SK-N-SH treated with all-trans-retinoic acid at 6 μM for 48 hours (cell line): ENCODE results near the gene ATP8A2.

Experiments used
- ARNTL ChIP-seq: fragments of 450-650 bp; formaldehyde crosslinking; IDR thresholded peaks from 2 replicates; pipeline ENCODE4 v1.5.0; 2020; ENCODE audit warnings: low read depth, mild to moderate bottlenecking, moderate library complexity, borderline replicate concordance
- CSDC2 ChIP-seq: fragments of 250-450 bp; sonication (Bioruptor Pico); IDR thresholded peaks from 2 replicates; pipeline ENCODE4 v1.5.0; 2020; ENCODE audit warnings: mild to moderate bottlenecking, moderate library complexity
- GLIS3 ChIP-seq: fragments of 250-450 bp; sonication (Bioruptor Pico); IDR thresholded peaks from 2 replicates; pipeline ENCODE4 v1.5.0; 2020; ENCODE audit warnings: mild to moderate bottlenecking, moderate library complexity
- ISL1 ChIP-seq: fragments of 250-450 bp; sonication (Bioruptor Pico); IDR thresholded peaks from 2 replicates; pipeline ENCODE4 v2.1.2; 2022; ENCODE audit warnings: mild to moderate bottlenecking, moderate library complexity
- OSR1 ChIP-seq: fragments of 250-450 bp; sonication (Bioruptor Pico); IDR thresholded peaks from 2 replicates; pipeline ENCODE4 v1.8.0; 2022; ENCODE audit warnings: moderate library complexity, mild to moderate bottlenecking, inconsistent platforms
- PPARA ChIP-seq: fragments of 250-450 bp; sonication (Bioruptor Pico); IDR thresholded peaks from 2 replicates; pipeline ENCODE4 v1.5.0; 2020; ENCODE audit warnings: mild to moderate bottlenecking, borderline replicate concordance
- ZFP3 ChIP-seq: fragments of 250-450 bp; sonication (Bioruptor Pico); IDR thresholded peaks from 2 replicates; pipeline ENCODE4 v1.5.0; 2020; ENCODE audit warnings: mild to moderate bottlenecking, moderate library complexity
- ZFP30 ChIP-seq: fragments of 450-650 bp; formaldehyde crosslinking; IDR thresholded peaks from 2 replicates; pipeline ENCODE4 v1.5.0; 2022; ENCODE audit warnings: mild to moderate bottlenecking, moderate library complexity
- TF ChIP-seq, protein P1 (sequence below): fragments of 250-450 bp; sonication (Bioruptor Pico); IDR thresholded peaks from 2 replicates; pipeline ENCODE4 v1.5.1; 2020; ENCODE audit warnings: low read depth, mild to moderate bottlenecking, moderate library complexity
- TF ChIP-seq, protein P2 (sequence below): fragments of 250-450 bp; sonication (Bioruptor Pico); IDR thresholded peaks from 2 replicates; pipeline ENCODE4 v1.8.0; 2020; ENCODE audit warnings: mild to moderate bottlenecking, moderate library complexity, borderline replicate concordance

DNA sequence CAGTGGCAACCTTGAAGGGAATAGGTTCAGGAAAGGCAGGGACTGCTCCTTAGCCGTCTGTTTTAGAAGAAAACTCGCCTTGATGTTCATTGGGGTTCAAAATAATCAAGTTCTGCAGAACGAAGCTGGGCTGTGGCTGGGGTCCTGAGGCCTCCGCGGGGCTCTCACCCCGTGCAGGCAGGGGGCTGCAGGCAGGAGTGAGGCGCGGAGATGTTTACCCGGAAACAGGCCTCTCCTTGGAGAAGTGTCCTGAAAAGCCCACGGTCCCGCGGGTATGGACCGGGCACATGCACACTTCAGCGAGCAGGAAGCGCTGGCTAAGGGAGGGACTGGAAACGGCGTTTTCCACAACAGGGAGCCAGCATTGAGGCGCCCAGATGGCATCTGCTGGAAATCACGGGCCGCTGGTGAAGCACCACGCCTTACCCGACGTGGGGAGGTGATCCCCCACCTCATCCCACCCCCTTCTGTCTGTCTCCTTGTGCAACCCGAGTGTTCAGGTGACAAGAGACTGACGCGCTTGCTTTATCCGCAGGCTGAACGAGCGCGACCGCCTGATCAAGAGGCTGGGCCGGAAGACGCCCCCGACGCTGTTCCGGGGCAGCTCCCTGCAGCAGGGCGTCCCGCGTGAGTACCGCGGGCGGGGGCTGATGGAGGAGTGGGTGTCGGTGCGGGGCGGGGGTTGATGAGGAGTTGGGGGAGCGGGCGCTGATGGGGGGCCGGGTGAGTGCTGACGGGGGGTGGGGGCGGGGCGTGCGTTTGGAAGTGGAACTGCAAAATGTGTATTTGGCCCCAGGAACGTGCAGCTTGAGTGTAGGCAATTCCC is 640.4 kb downstream of the ATP8A2 start:
- TF ChIP-seq ZFP3 (CRISPR knock-in tag) (no peak), PPARA (CRISPR knock-in tag) (no peak), CSDC2 (CRISPR knock-in tag) (no peak), ZFP30 (CRISPR knock-in tag) (no peak), ARNTL (CRISPR knock-in tag) (no peak), GLIS3 (no peak), ISL1 (no peak), OSR1 (CRISPR knock-in tag) (no peak)
- TF ChIP-seq, protein P1, sequence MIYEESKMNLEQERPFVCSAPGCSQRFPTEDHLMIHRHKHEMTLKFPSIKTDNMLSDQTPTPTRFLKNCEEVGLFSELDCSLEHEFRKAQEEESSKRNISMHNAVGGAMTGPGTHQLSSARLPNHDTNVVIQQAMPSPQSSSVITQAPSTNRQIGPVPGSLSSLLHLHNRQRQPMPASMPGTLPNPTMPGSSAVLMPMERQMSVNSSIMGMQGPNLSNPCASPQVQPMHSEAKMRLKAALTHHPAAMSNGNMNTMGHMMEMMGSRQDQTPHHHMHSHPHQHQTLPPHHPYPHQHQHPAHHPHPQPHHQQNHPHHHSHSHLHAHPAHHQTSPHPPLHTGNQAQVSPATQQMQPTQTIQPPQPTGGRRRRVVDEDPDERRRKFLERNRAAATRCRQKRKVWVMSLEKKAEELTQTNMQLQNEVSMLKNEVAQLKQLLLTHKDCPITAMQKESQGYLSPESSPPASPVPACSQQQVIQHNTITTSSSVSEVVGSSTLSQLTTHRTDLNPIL (CRISPR knock-in tag), result no peak
- TF ChIP-seq, protein P2, sequence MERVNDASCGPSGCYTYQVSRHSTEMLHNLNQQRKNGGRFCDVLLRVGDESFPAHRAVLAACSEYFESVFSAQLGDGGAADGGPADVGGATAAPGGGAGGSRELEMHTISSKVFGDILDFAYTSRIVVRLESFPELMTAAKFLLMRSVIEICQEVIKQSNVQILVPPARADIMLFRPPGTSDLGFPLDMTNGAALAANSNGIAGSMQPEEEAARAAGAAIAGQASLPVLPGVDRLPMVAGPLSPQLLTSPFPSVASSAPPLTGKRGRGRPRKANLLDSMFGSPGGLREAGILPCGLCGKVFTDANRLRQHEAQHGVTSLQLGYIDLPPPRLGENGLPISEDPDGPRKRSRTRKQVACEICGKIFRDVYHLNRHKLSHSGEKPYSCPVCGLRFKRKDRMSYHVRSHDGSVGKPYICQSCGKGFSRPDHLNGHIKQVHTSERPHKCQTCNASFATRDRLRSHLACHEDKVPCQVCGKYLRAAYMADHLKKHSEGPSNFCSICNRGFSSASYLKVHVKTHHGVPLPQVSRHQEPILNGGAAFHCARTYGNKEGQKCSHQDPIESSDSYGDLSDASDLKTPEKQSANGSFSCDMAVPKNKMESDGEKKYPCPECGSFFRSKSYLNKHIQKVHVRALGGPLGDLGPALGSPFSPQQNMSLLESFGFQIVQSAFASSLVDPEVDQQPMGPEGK (CRISPR knock-in tag), result no peak
